Tibial nerve (tissue), 4 donors: ENCODE measurements around the gene ARHGAP35. TPM values are rescaled to one million over a fixed set of nuclear protein-coding genes. Genes with fewer than 3 reads are reported as not detected.
"Not testable (repeated sequence)": the region's sequence is repeated elsewhere in the genome, so short reads cannot be mapped to it uniquely, and the experiment has no call there.

Experiments
- DNase-seq, 2 donors: peaks; one replicate each; pipeline ENCODE4 v3.0.0-alpha.2; 2019; ENCODE audit warnings: low spot score in 2 of 2
- H3K27ac ChIP-seq, 4 donors: fragments of 200-600 bp; sonication (generic) in 3 of 4; one replicate each; pipeline ENCODE4 v1.5.1; 2017 to 2019; ENCODE audit warnings: mild to moderate bottlenecking in 1 of 4
- H3K27me3 ChIP-seq, 2 donors: fragments of 200-600 bp; sonication (generic) in 1 of 2; one replicate each; pipeline versions ENCODE4 v1.5.1 to v1.6.0; 2017 to 2019
- H3K36me3 ChIP-seq, 3 donors: fragments of 200-600 bp; sonication (generic); one replicate each; pipeline ENCODE4 v1.5.1; 2018 to 2019
- H3K4me1 ChIP-seq, 4 donors: fragments of 200-600 bp; sonication (generic) in 3 of 4; one replicate each; pipeline ENCODE4 v1.5.1; 2017 to 2019
- H3K4me3 ChIP-seq, 4 donors: fragments of 200-600 bp; sonication (generic) in 3 of 4; one replicate each; pipeline ENCODE4 v1.5.1; 2017 to 2019; ENCODE audit warnings: mild to moderate bottlenecking in 1 of 4, moderate library complexity in 1 of 4
- H3K9me3 ChIP-seq, 4 donors: fragments of 200-600 bp; sonication (generic) in 3 of 4; one replicate each; pipeline ENCODE4 v1.5.1; 2017 to 2019
- CTCF ChIP-seq, 5 experiments: fragments of 200-600 bp in 3 of 5; fragments of 450-650 bp in 2 of 5; sonication (generic) in 3 of 5; IDR thresholded peaks; one replicate each; pipeline ENCODE4 v1.5.1; 2016 to 2019; ENCODE audit warnings: antibody characterized with exemption in 5 of 5, mild to moderate bottlenecking in 3 of 5, moderate library complexity in 2 of 5
- EP300 ChIP-seq, 2 donors: sonication (generic); formaldehyde crosslinking; IDR thresholded peaks; one replicate each; pipeline ENCODE4 v1.6.1; 2017; ENCODE audit warnings: antibody characterized with exemption in 2 of 2, mild to moderate bottlenecking in 1 of 2
- POLR2A ChIP-seq, 2 donors: fragments of 450-650 bp; IDR thresholded peaks; one replicate each; pipeline ENCODE4 v1.6.1; 2017; ENCODE audit warnings: antibody characterized with exemption in 2 of 2, mild to moderate bottlenecking in 2 of 2, moderate library complexity in 2 of 2
- WGBS, 2 donors: methylation state at CpG; one replicate each; pipeline ENCODE4 v1.1.5; 2018; 5-methylcytosine and 5-hydroxymethylcytosine counted together
- total RNA-seq, 4 donors: library from RNA; depleted of rRNA; stranded (reverse); fragments of >200 nt; gene quantifications; one replicate each; pipeline ENCODE4 v1.1.0, GENCODE V29; 2016

Gene ARHGAP35
- total RNA-seq, 4 donors from 2014 or later: 43.3 to 50.3 (median 48.6) TPM

GRCh38 chr19:46850228-46851203 lies 10.3 kb upstream of the ARHGAP35 start, which contains the start of gene AP2S1:
AP2S1 (minus strand) TSS chr19:46850846; CDS start chr19:46850766, 80 bp downstream.
- DNase-seq: peak; percentile 91 to 99
- H3K4me1 ChIP-seq: peaks cover 0 to 33% (median 12%) of the 10 kb centered on the region in 4 donors
- peak within 1 kb of the TSS; percentile 73 to 93 (median 85) for H3K27ac ChIP-seq
- H3K9me3 ChIP-seq: no peaks in the 10 kb centered on the region
- WGBS, 2 donors: 1% methylated on average over 47 to 48 of the region's 53 CpGs
- peak; percentile 50 to 78 for TF ChIP-seq POLR2A (IDR thresholded peaks at IDR 0.05)
- peak in 2 of 5 experiments; percentile 10 to 29 for TF ChIP-seq CTCF (IDR thresholded peaks at IDR 0.05)
- peak; percentile 81 to 89 for TF ChIP-seq EP300 (IDR thresholded peaks at IDR 0.05)
- peaks cover 0 to 17% (median 0%) of the 10 kb centered on the region in 3 donors for H3K36me3 ChIP-seq
- H3K4me3 ChIP-seq: peak within 1 kb of the TSS; percentile 68 to 98 (median 78)
- H3K27me3 ChIP-seq: no peaks in the 10 kb centered on the region

GRCh38 chr19:46852830-46853229 lies 8.0 kb upstream of the ARHGAP35 start:
- peaks cover 0 to under 1% (median 0%) of the 10 kb centered on the region in 3 donors for H3K36me3 ChIP-seq
- WGBS, 2 donors: 79 to 100% methylated on average over 1 of the region's 1 CpG
- H3K9me3 ChIP-seq: no peaks in the 10 kb centered on the region
- peaks cover 0 to 43% (median 18%) of the 10 kb centered on the region in 4 donors for H3K4me1 ChIP-seq
- H3K27me3 ChIP-seq: no peaks in the 10 kb centered on the region
- no peak overlapping the region for H3K4me3 ChIP-seq
- H3K27ac ChIP-seq: no peak overlapping the region
- no peak for DNase-seq
- TF ChIP-seq CTCF (IDR thresholded peaks at IDR 0.05): no peak
- no peak for TF ChIP-seq EP300 (IDR thresholded peaks at IDR 0.05)

- not testable (repeated sequence) for H3K9me3 ChIP-seq, DNase-seq
- 86 to 91% methylated on average over 13 of the region's 13 CpGs for WGBS, 2 donors
These were observed 6.1 kb upstream of the ARHGAP35 start for GRCh38 chr19:46854698-46855097.

GRCh38 chr19:46856062-46857022 lies 4.5 kb upstream of the ARHGAP35 start:
- Histone ChIP-seq H3K27me3 (no peaks in the 10 kb centered on the region), H3K9me3 (no peaks in the 10 kb centered on the region), H3K4me3 (peak overlapping the region; percentile 18 to 47 (median 36)), H3K4me1 (peaks cover 0 to 27% (median 15%) of the 10 kb centered on the region in 4 donors), H3K36me3 (no peaks in the 10 kb centered on the region), H3K27ac (peak overlapping the region; percentile 72 to 95 (median 84))
- TF ChIP-seq POLR2A (IDR thresholded peaks at IDR 0.05): peak in 1 of 2 donors; percentile 29
- peak; percentile 66 to 92 (median 85) for TF ChIP-seq CTCF (IDR thresholded peaks at IDR 0.05)
- TF ChIP-seq EP300 (IDR thresholded peaks at IDR 0.05): peak in 1 of 2 donors; percentile 73
- WGBS, 2 donors: 2 to 5% methylated on average over 40 to 41 of the region's 41 CpGs
- peak; percentile 95 for DNase-seq

More at GRCh38 chr19:46854698-46855097, 6.1 kb upstream of the ARHGAP35 start:
- not testable (repeated sequence) for H3K4me3 ChIP-seq, H3K27me3 ChIP-seq, H3K27ac ChIP-seq, H3K36me3 ChIP-seq
- H3K4me1 ChIP-seq: peaks cover 0 to 33% (median 17%) of the 10 kb centered on the region in 4 donors

GRCh38 chr19:46859637-46860124 lies 1.1 kb upstream of the ARHGAP35 start:
- Histone ChIP-seq H3K4me3 (peak overlapping the region in 3 of 4 donors; percentile 72 to 92 (median 77)), H3K27ac (peak overlapping the region; percentile 19 to 99 (median 96)), H3K9me3 (no peaks in the 10 kb centered on the region), H3K36me3 (no peaks in the 10 kb centered on the region), H3K27me3 (no peaks in the 10 kb centered on the region), H3K4me1 (peaks cover 0 to 52% (median 42%) of the 10 kb centered on the region in 4 donors)
- TF ChIP-seq CTCF (IDR thresholded peaks at IDR 0.05) (no peak), POLR2A (IDR thresholded peaks at IDR 0.05) (no peak), EP300 (IDR thresholded peaks at IDR 0.05) (peak in 1 of 2 donors; percentile 33)
- WGBS, 2 donors: 14 to 15% methylated on average over 18 of the region's 18 CpGs
- DNase-seq: peak; percentile 81 to 84
